DOHH2 (cell line): ENCODE measurements around the gene MOB2.

Experiments used
- EZH2phosphoT487 ChIP-seq: fragments of 200-600 bp; sonication (generic); IDR thresholded peaks from 2 replicates; pipeline ENCODE4 v1.6.1; 2017; ENCODE audit warnings: borderline replicate concordance, mild to moderate bottlenecking, antibody characterized with exemption, low read length, moderate library complexity, mixed read lengths
- TF ChIP-seq, protein P1 (sequence below): fragments of 200-600 bp; sonication (generic); IDR thresholded peaks from one replicate; pipeline ENCODE4 v1.5.1; 2014; ENCODE audit warnings: antibody characterized with exemption, mild to moderate bottlenecking, low read depth, low read length; ENCODE audit not compliant: poor library complexity, severe bottlenecking

- TF ChIP-seq, protein P1, sequence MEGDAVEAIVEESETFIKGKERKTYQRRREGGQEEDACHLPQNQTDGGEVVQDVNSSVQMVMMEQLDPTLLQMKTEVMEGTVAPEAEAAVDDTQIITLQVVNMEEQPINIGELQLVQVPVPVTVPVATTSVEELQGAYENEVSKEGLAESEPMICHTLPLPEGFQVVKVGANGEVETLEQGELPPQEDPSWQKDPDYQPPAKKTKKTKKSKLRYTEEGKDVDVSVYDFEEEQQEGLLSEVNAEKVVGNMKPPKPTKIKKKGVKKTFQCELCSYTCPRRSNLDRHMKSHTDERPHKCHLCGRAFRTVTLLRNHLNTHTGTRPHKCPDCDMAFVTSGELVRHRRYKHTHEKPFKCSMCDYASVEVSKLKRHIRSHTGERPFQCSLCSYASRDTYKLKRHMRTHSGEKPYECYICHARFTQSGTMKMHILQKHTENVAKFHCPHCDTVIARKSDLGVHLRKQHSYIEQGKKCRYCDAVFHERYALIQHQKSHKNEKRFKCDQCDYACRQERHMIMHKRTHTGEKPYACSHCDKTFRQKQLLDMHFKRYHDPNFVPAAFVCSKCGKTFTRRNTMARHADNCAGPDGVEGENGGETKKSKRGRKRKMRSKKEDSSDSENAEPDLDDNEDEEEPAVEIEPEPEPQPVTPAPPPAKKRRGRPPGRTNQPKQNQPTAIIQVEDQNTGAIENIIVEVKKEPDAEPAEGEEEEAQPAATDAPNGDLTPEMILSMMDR: no peak
- no peak for TF ChIP-seq EZH2phosphoT487
These were observed 35.0 kb upstream of the MOB2 start for GRCh38 chr11:1521382-1522080.
